Panc1 (cell line): Measurements from ENCODE around the gene CLPX. TPM values are rescaled to one million over a fixed set of nuclear protein-coding genes. Genes with fewer than 3 reads are reported as not detected.

Experiments used
- ATAC-seq: fragments of 200-7000 bp; cut with Tn5 transposase; 2 replicates; pipeline ENCODE4 v1.9.1; 2020; ENCODE audit warnings: mild to moderate bottlenecking, moderate library complexity
- BruUV-seq: library from RNA; stranded (reverse); fragments of 400-500 nt; replicated peaks from 2 replicates; lab custom pipeline; 2021; lab: Mats Ljungman, UMichigan
- CTCF ChIA-PET: fragments of 300-600 bp; sonication (Branson Sonifier 250); formaldehyde crosslinking; loops from one replicate; lab custom pipeline; 2022; ENCODE audit warnings: antibody characterized with exemption; lab: Charles Lee
- POLR2A ChIA-PET: fragments of 300-600 bp; sonication (Branson Sonifier 250); formaldehyde crosslinking; loops from one replicate; lab custom pipeline; 2022; ENCODE audit warnings: antibody characterized with exemption; lab: Charles Lee
- DNase-seq: peaks from one replicate; pipeline ENCODE4 v3.0.0-alpha.2; 2010; ENCODE audit warnings: low read depth, low spot score
- H3K27ac ChIP-seq: 2 replicates; pipeline ENCODE4 v1.5.1; 2011; ENCODE audit warnings: mild to moderate bottlenecking, low read length, inconsistent platforms
- H3K27me3 ChIP-seq: fragments of 200-500 bp; sonication (Bioruptor generic); 2 replicates; pipeline ENCODE4 v1.6.0; 2014; ENCODE audit warnings: low read length, inconsistent platforms; ENCODE audit not compliant: control insufficient read depth, insufficient read depth
- H3K36me3 ChIP-seq: fragments of 200-500 bp; sonication (Bioruptor generic); 2 replicates; pipeline ENCODE4 v1.5.1; 2014; ENCODE audit warnings: inconsistent platforms, mild to moderate bottlenecking, low read length, moderate library complexity; ENCODE audit not compliant: control insufficient read depth, insufficient read depth
- H3K4me1 ChIP-seq: 2 replicates; pipeline ENCODE4 v1.5.1; 2011; ENCODE audit warnings: inconsistent platforms, mild to moderate bottlenecking, low read length, moderate library complexity; ENCODE audit not compliant: control insufficient read depth, insufficient read depth
- H3K4me3 ChIP-seq, 2 experiments: 2 replicates each; pipeline ENCODE4 v1.5.1; 2011 to 2012; ENCODE audit warnings: low read depth in 2 of 2, low read length in 2 of 2, mild to moderate bottlenecking in 2 of 2, inconsistent platforms in 1 of 2, moderate library complexity in 1 of 2
- H3K9me3 ChIP-seq: fragments of 200-500 bp; sonication (Bioruptor generic); 2 replicates; pipeline ENCODE4 v1.5.1; 2014; ENCODE audit warnings: low read depth, mild to moderate bottlenecking, inconsistent platforms, low read length, moderate library complexity; ENCODE audit not compliant: control insufficient read depth, insufficient read depth
- POLR2AphosphoS5 ChIP-seq: IDR thresholded peaks from 2 replicates; pipeline ENCODE4 v1.6.1; 2012; ENCODE audit warnings: mild to moderate bottlenecking, low read depth, low read length, moderate library complexity
- REST ChIP-seq, 2 experiments: IDR thresholded peaks; 2 replicates each; pipeline ENCODE4 v1.6.1; 2011 to 2012; ENCODE audit warnings: low read depth in 2 of 2, control low read depth in 1 of 2, low read length in 1 of 2, mild to moderate bottlenecking in 1 of 2, moderate library complexity in 1 of 2; ENCODE audit not compliant: insufficient read depth in 1 of 2
- SIN3A ChIP-seq: IDR thresholded peaks from 2 replicates; pipeline ENCODE4 v1.6.1; 2012; ENCODE audit warnings: low read depth, mild to moderate bottlenecking, low read length, moderate library complexity, borderline replicate concordance; ENCODE audit not compliant: insufficient read depth
- TCF7L2 ChIP-seq: IDR thresholded peaks from 2 replicates; pipeline ENCODE4 v1.6.1; 2011; ENCODE audit warnings: mild to moderate bottlenecking, low read depth, low read length, inconsistent platforms
- in situ Hi-C: cut with HindIII; loops from 2 replicates; pipeline ENCODE4 v1.10.0; 2016; ENCODE audit warnings: low sequenced_read_pairs, low pct_unique_long_range_greater_than_20kb
- intact Hi-C: fragments of 100-400 bp; cut with micrococcal nuclease; formaldehyde crosslinking; loops from one replicate; pipeline ENCODE4 v1.10.0; 2022; ENCODE audit not compliant: unreplicated experiment
- total RNA-seq: library from RNA; stranded (reverse); gene quantifications from one replicate; pipeline ENCODE4 v1.2.1, GENCODE V29; 2021; ENCODE audit not compliant: unreplicated experiment
- TF ChIP-seq, protein P1 (sequence below): fragments of 450-650 bp; IDR thresholded peaks from 2 replicates; pipeline ENCODE4 v1.5.1; 2017; ENCODE audit warnings: mild to moderate bottlenecking

CLPX gene
- total RNA-seq, 1 experiment from 2014 or later = 49.9 TPM

- H3K27me3 ChIP-seq = no peaks in the 10 kb centered on the region
- no peaks in the 10 kb centered on the region for H3K4me1 ChIP-seq
- TF ChIP-seq TCF7L2 = no peak
- TF ChIP-seq SIN3A = no peak
- TF ChIP-seq, protein P1, sequence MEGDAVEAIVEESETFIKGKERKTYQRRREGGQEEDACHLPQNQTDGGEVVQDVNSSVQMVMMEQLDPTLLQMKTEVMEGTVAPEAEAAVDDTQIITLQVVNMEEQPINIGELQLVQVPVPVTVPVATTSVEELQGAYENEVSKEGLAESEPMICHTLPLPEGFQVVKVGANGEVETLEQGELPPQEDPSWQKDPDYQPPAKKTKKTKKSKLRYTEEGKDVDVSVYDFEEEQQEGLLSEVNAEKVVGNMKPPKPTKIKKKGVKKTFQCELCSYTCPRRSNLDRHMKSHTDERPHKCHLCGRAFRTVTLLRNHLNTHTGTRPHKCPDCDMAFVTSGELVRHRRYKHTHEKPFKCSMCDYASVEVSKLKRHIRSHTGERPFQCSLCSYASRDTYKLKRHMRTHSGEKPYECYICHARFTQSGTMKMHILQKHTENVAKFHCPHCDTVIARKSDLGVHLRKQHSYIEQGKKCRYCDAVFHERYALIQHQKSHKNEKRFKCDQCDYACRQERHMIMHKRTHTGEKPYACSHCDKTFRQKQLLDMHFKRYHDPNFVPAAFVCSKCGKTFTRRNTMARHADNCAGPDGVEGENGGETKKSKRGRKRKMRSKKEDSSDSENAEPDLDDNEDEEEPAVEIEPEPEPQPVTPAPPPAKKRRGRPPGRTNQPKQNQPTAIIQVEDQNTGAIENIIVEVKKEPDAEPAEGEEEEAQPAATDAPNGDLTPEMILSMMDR = no peak
- TF ChIP-seq REST (IDR thresholded peaks at IDR 0.05; ENCODE audit: insufficient read depth in 1 of 2, low read depth in 2 of 2, low read length in 1 of 2) = no peak
- TF ChIP-seq POLR2AphosphoS5 = no peak
- in situ Hi-C loops (no loop called here), intact Hi-C loops (no loop called here)
- H3K36me3 ChIP-seq = peaks cover 19% of the 10 kb centered on the region; the same call in 1 of the 2 replicates
- CTCF ChIA-PET = interaction anchor here (0.7 kb wide), 1 partner anchor 16 kb away, joined by 4 read pairs; no protein-coding TSS in a partner anchor
- H3K4me3 ChIP-seq = no peak overlapping the region
- ATAC-seq (no peak), DNase-seq (no peak)
- no peak overlapping the region for H3K27ac ChIP-seq
- POLR2A ChIA-PET = no interaction called here
- no TSS peak for BruUV-seq
- H3K9me3 ChIP-seq = no peaks in the 10 kb centered on the region
Observed at GRCh38 chr15:65165875-65166274, 19.3 kb downstream of the CLPX start.

- no peak for TF ChIP-seq SIN3A
- TF ChIP-seq POLR2AphosphoS5 = no peak
- no peak for TF ChIP-seq TCF7L2
- TF ChIP-seq, protein P1 = no peak
- TF ChIP-seq REST (IDR thresholded peaks at IDR 0.05; ENCODE audit: insufficient read depth in 1 of 2, low read depth in 2 of 2, low read length in 1 of 2) = no peak
- ATAC-seq (no peak), DNase-seq (no peak)
- in situ Hi-C loops = no loop called here
- H3K4me3 ChIP-seq = no peak overlapping the region
- intact Hi-C loops = no loop called here
- H3K27ac ChIP-seq = no peak overlapping the region
- H3K4me1 ChIP-seq = no peaks in the 10 kb centered on the region
- no peaks in the 10 kb centered on the region for H3K27me3 ChIP-seq
- ChIA-PET POLR2A (interaction anchor here (0.6 kb wide), 1 partner anchor 310 kb away, joined by 4 read pairs; no protein-coding TSS in a partner anchor), CTCF (no interaction called here)
- H3K36me3 ChIP-seq = peaks cover 19% of the 10 kb centered on the region; the same call in 1 of the 2 replicates
- no TSS peak for BruUV-seq
- no peaks in the 10 kb centered on the region for H3K9me3 ChIP-seq
Observed at GRCh38 chr15:65164139-65164538, 21.0 kb downstream of the CLPX start.
